ENCODE measurements around the gene VPS35. TPM values are rescaled to one million over a fixed set of nuclear protein-coding genes. Genes with fewer than 3 reads are reported as not detected.

Gene VPS35
- total and polyA plus RNA-seq, 2 of the 13 experiments (the other 11 are each of a cell fraction or from before 2014, with no cell fraction given) = 30.7 to 136 TPM

GRCh38 chr16:46689365-46690280, 645 bp upstream of the VPS35 start, which contains the start of gene ORC6 (continued):
- TF ChIP-seq ZBED4 (CRISPR knock-in tag; IDR thresholded peaks at IDR 0.05; ENCODE audit: borderline replicate concordance) (no peak; the same call in 1 of the 2 replicates), RBFOX2 (IDR thresholded peaks at IDR 0.05; ENCODE audit: low read depth, low read length) (peak; percentile 78), ZSCAN31 (CRISPR knock-in tag; IDR thresholded peaks at IDR 0.05; ENCODE audit: low read depth) (peak; percentile 58), POLR2AphosphoS2 (IDR thresholded peaks at IDR 0.05; ENCODE audit: low read depth, low read length) (no peak), TFDP1 (CRISPR knock-in tag; IDR thresholded peaks at IDR 0.05; ENCODE audit: borderline replicate concordance) (peak; percentile 99), ZNF251 (CRISPR knock-in tag; IDR thresholded peaks at IDR 0.05) (no peak), CERS6 (CRISPR knock-in tag; IDR thresholded peaks at IDR 0.05) (peak; percentile 52; the same call in 1 of the 2 replicates), MBD4 (IDR thresholded peaks at IDR 0.05; ENCODE audit: borderline replicate concordance, low read length) (no peak), ZNF326 (CRISPR knock-in tag; IDR thresholded peaks at IDR 0.05; ENCODE audit: borderline replicate concordance) (no peak), ARHGAP35 (CRISPR knock-in tag; IDR thresholded peaks at IDR 0.05; ENCODE audit: borderline replicate concordance) (no peak; the same call in none of the 2 replicates), HMGXB3 (CRISPR knock-in tag; IDR thresholded peaks at IDR 0.05; ENCODE audit: borderline replicate concordance) (no peak), ZKSCAN1 (IDR thresholded peaks at IDR 0.05; ENCODE audit: low read length) (no peak; the same call in 1 of the 2 replicates), ZNF232 (CRISPR knock-in tag; IDR thresholded peaks at IDR 0.05; ENCODE audit: borderline replicate concordance) (peak; percentile 32; the same call in 1 of the 2 replicates), ZNF292 (CRISPR knock-in tag; IDR thresholded peaks at IDR 0.05; ENCODE audit: borderline replicate concordance, low read depth) (no peak; the same call in 1 of the 2 replicates), ZBTB14 (CRISPR knock-in tag; IDR thresholded peaks at IDR 0.05) (0 out of 2 replicates have a peak, but pooled peaks have one; percentile 27), HDAC6 (IDR thresholded peaks at IDR 0.05; ENCODE audit: low read depth, low read length) (no peak)
